Measurements from ENCODE around the gene MOXD1. TPM values are rescaled to one million over a fixed set of nuclear protein-coding genes. Genes with fewer than 3 reads are reported as not detected.
A peak's percentile ranks its signal among the peaks of the same experiment; 100 is the strongest.

The MOXD1 gene
- total and polyA plus RNA-seq, 2 of the 8 experiments (the other 6 are each of a cell fraction or from before 2014, with no cell fraction given) = 1.6 to 3.5 TPM

DNA sequence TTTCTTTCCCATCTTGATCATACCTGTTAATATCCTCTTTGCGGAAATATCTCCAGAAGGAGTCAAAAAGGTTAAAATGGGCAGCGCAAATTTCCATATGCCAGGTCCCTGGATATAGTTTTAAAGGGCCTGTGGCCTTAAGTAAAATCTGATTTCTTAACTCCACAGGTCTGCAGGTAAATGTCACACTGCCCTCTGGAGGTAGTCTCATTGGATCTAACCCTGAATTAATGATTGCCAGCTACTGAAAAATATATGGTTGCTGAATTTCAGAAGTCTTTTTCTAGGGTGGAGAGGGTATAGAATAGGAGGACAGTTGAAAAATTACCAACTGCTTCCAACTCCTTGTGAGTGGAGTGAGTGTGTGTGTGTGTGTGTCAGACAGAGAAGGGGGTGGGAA lies 8.5 kb downstream of the MOXD1 start:
- Histone ChIP-seq H3K18ac (ENCODE audit: extremely low read depth, low read length) (no peak overlapping the region), H3K36me3 (ENCODE audit: control insufficient read depth in 2 of 4, insufficient read depth in 4 of 4, low read length in 3 of 4) (no peaks in the 10 kb centered on the region), H3K4me2 (ENCODE audit: insufficient read depth in 1 of 2, low read depth in 2 of 2, low read length in 2 of 2) (no peak overlapping the region), H3K79me1 (ENCODE audit: low read depth, low read length) (no peaks in the 10 kb centered on the region), H3K23ac (ENCODE audit: insufficient read length) (no peak overlapping the region), H2BK15ac (ENCODE audit: low read length) (no peak overlapping the region), H2AFZ (ENCODE audit: low read length) (no peak overlapping the region; the same call in 1 of the 2 replicates), H4K20me1 (replicated peaks in 1 of 2; ENCODE audit: control insufficient read depth in 1 of 2, insufficient read depth in 2 of 2, low read length in 2 of 2) (no peaks in the 10 kb centered on the region), H3K27me3 (replicated peaks in 1 of 4; ENCODE audit: control insufficient read depth in 3 of 4, extremely low read depth in 1 of 4, insufficient read depth in 3 of 4, low read length in 3 of 4) (no peaks in the 10 kb centered on the region), H3K4me1 (replicated peaks in 1 of 4; ENCODE audit: control insufficient read depth in 3 of 4, insufficient read depth in 4 of 4, low read length in 3 of 4) (peaks cover 4 to 11% (median 10%) of the 10 kb centered on the region in 4 experiments; a peak in 4 of 7 replicates), H3K4me3 (ENCODE audit: extremely low read depth in 1 of 4, insufficient read depth in 2 of 4, low read depth in 3 of 4, low read length in 4 of 4) (no peak overlapping the region), H3K27ac (ENCODE audit: low read depth, low read length) (no peak overlapping the region), H3K9ac (replicated peaks in 1 of 4; ENCODE audit: extremely low read depth in 1 of 4, low read depth in 3 of 4, low read length in 3 of 4) (no peak overlapping the region), H2BK20ac (ENCODE audit: low read length) (no peak overlapping the region), H2BK120ac (replicated peaks; ENCODE audit: low read depth, low read length) (no peak overlapping the region), H2BK12ac (ENCODE audit: low read depth, low read length) (no peak overlapping the region), H3K79me2 (ENCODE audit: control insufficient read depth in 1 of 2, insufficient read depth in 2 of 2, low read length in 2 of 2) (no peaks in the 10 kb centered on the region), H2BK5ac (ENCODE audit: low read depth, low read length) (no peak overlapping the region), H3K4ac (replicated peaks; ENCODE audit: insufficient read length, low read depth, low read length) (no peak overlapping the region), H3K14ac (ENCODE audit: insufficient read length) (no peak overlapping the region), H3K9me3 (ENCODE audit: insufficient read depth in 2 of 2, low read depth in 1 of 2, low read length in 1 of 2) (no peaks in the 10 kb centered on the region), H3K23me2 (ENCODE audit: low read depth, low read length) (no peaks in the 10 kb centered on the region; the same call in 1 of the 2 replicates), H4K8ac (ENCODE audit: extremely low read depth, insufficient read depth, low read length) (no peak overlapping the region), H4K91ac (replicated peaks; ENCODE audit: insufficient read length, low read length) (no peak overlapping the region), H2AK5ac (ENCODE audit: low read depth, low read length) (no peak overlapping the region), H4K5ac (ENCODE audit: insufficient read length, low read depth, low read length) (no peak overlapping the region), H3K56ac (replicated peaks; ENCODE audit: insufficient read length, low read depth, low read length) (no peak overlapping the region)
- POLR2A ChIA-PET (ENCODE audit: partially characterized antibody) = interaction anchor here (1.1 kb wide), 1 partner anchor 8 kb away, joined by 3 read pairs; no protein-coding TSS in a partner anchor
- FAIRE-seq = peak; percentile 60
- CTCF ChIA-PET (ENCODE audit: partially characterized antibody) = interaction anchor here (0.6 to 5.6 kb wide), 28 partner anchors 11 to 589 kb away, joined by 3 to 60 read pairs (median 4); partner anchors contain the start of gene STX7
- 81% methylated on average over 2 of the region's 2 CpGs; no CpG with 5 or more reads in 1 of the 2 experiments for WGBS, 2 experiments (ENCODE audit: extremely low coverage in 1 of 2, insufficient coverage in 1 of 2, insufficient read length in 1 of 2, insufficient replicate concordance in 2 of 2, low coverage in 1 of 2, low lambda C conversion rate in 2 of 2, missing lambda C conversion rate in 1 of 2)
- TF ChIP-seq, protein P1, sequence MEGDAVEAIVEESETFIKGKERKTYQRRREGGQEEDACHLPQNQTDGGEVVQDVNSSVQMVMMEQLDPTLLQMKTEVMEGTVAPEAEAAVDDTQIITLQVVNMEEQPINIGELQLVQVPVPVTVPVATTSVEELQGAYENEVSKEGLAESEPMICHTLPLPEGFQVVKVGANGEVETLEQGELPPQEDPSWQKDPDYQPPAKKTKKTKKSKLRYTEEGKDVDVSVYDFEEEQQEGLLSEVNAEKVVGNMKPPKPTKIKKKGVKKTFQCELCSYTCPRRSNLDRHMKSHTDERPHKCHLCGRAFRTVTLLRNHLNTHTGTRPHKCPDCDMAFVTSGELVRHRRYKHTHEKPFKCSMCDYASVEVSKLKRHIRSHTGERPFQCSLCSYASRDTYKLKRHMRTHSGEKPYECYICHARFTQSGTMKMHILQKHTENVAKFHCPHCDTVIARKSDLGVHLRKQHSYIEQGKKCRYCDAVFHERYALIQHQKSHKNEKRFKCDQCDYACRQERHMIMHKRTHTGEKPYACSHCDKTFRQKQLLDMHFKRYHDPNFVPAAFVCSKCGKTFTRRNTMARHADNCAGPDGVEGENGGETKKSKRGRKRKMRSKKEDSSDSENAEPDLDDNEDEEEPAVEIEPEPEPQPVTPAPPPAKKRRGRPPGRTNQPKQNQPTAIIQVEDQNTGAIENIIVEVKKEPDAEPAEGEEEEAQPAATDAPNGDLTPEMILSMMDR (IDR thresholded peaks at IDR 0.05; ENCODE audit: control extremely low read depth in 1 of 3, insufficient read depth in 1 of 3, low read depth in 1 of 3, low read length in 3 of 3) = peak in 2 of 3 experiments; percentile 44 to 45; a peak in 2 of 4 replicates
- TF ChIP-seq RBBP5 (IDR thresholded peaks at IDR 0.05; ENCODE audit: borderline replicate concordance, low read depth, low read length) (no peak), RAD21 (IDR thresholded peaks at IDR 0.05 in 1 of 2, conservative IDR thresholded peaks at IDR 0.05 in 1 of 2; ENCODE audit: low read depth in 2 of 2, low read length in 2 of 2) (peak; percentile 63 to 64)
- DNase-seq (ENCODE audit: low read depth in 1 of 2, low spot score in 2 of 2) = no peak
